Ovary (tissue), 3 donors: ENCODE results near the gene PEX10.

Source experiments
- CTCF ChIP-seq, 3 donors: fragments of 450-650 bp in 2 of 3; fragments of 200-600 bp in 1 of 3; IDR thresholded peaks; one replicate each; pipeline versions ENCODE4 v1.5.1 to v1.8.0; 2016 to 2022; ENCODE audit warnings: antibody characterized with exemption in 3 of 3, mild to moderate bottlenecking in 1 of 3
- EP300 ChIP-seq: sonication (generic); formaldehyde crosslinking; IDR thresholded peaks from one replicate; pipeline ENCODE4 v1.6.1; 2017; ENCODE audit warnings: antibody characterized with exemption
- donor health status: DM: no; HTN: no; CAD: no.

GRCh38 chr1:2427976-2428375 is 15.6 kb upstream of the PEX10 start:
- TF ChIP-seq EP300 (no peak), CTCF (IDR thresholded peaks at IDR 0.05) (no peak)
